Stimulated activated CD4-positive, alpha-beta T cell treated with anti-CD3 and anti-CD28 coated beads, Interleukin-15, amount 100 ng/mL, for 24 hours (primary cell): ENCODE results near the gene FCRL5.
"Not testable (repeated sequence)": the region's sequence is repeated elsewhere in the genome, so short reads cannot be mapped to it uniquely, and the experiment has no call there.

Source experiments
- DNase-seq: peaks from one replicate; pipeline ENCODE4 v3.0.0-alpha.2; 2020

FCRL5 gene

DNA sequence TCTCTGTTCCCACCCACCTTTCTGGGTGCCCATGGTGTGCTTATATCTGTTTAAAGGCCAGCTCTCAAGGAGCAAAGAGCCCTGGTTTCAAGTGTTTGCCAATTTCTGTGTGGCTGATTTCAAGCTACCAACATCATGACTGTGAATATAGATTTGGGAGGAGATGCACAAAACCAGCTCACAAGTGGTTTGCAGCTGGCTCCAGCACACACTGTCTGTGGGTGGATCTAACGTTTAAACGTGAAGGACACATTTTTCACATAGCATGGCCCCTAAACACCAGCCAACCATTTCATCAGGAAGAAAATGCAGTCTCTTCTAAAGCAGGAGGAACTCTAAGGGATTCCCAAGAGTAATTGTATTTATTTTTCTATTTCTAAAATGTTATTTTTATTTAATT, 65.2 kb downstream of the FCRL5 start:
- DNase-seq, result no peak

DNA sequence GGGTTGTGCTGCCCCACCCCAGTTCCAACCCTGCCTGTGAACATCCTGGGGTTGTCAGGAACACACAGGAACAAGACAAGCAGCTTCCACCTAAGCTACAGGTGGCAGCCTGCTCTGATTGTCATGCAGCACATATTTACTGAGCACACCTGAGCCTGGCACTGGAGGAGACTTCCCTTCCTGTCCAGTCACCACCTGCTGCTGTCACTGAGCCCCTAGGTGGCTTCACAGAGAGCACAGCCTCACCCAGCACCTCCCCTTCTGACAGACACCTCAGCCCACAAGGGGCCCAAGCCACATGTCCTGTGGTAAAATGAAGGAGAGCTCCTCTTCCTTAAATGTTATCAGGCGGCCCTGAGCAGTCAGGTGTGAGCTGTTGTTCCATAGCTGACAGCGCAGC, 65.9 kb downstream of the FCRL5 start:
- not testable (repeated sequence) for DNase-seq

DNA sequence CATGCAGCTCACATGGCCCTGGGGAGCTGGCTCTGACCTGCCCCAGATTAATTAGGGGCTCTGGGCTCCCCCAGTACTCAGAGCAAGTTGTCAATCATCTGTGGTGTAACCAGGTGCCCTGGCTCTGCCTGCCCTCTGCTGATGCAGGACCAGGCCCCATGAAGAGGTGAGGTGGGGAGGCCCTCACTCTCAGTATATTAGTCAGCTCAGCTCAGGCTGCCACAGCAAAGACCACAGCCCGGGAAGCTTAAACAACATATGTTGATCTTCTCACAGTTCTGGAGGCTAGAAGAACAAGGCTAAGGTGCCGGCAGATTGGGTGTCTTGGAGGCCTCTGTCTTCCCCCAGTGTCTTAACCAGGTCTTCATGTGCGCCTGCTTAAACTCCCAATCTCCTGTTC, 66.5 kb downstream of the FCRL5 start:
- DNase-seq, result no peak

DNA sequence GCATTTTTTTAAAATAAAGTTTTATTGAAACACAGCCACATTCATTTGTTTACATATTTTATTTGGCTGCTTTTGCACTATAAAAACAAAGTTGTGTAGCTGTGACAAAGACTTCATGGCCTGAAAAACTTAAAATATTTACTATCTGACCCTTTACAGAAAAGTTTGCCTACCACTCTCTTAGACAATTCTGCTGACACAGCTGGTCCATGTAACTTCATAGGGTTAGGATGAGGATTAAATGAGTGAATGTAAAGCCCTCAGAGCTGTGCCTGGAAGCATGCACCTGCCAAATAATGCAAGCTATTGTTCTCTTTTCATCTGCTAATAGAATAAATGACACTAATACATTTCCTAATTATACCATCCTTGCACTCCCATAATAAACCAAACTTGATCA, 67.7 kb downstream of the FCRL5 start:
- DNase-seq, result no peak

DNA sequence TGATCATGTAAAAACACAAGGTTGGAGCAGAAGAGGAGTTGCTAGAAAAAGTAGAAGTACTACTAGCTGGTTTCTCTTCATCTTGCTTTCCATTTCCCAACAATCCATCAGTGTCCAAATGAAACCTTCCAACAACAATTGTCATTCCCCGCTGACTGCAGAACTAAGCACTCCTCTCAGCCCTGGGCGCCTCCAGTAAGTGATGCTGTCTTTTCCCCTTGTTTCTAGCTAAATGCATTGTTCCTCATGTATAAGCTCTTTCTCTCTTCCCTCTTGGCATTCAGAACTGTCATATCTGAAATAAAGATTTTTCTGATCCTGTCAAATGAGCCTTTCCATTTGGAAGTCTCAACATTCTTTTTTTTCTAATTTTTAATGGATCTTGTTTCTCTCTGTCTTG, 68.7 kb downstream of the FCRL5 start:
- DNase-seq, result no peak

DNA sequence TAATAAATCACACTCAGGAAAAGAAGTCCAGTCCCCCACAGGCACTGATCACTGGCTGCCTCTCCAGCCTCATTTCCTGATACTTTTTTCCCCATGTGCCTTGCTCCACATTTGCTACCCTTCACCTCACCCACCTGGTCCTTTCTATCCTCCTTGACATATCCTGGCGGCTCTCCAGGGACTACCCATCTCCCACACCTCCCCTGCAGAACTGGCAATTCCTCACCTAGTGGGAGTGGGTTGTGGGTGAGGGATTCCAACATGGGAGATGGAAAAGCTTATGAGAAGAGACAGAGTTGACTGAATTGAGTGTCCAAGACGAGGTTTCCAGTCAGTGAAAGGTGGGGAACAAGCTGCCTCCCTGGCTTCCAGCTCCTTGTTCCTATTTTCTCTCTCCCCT, 69.6 kb downstream of the FCRL5 start:
- DNase-seq, result no peak

DNA sequence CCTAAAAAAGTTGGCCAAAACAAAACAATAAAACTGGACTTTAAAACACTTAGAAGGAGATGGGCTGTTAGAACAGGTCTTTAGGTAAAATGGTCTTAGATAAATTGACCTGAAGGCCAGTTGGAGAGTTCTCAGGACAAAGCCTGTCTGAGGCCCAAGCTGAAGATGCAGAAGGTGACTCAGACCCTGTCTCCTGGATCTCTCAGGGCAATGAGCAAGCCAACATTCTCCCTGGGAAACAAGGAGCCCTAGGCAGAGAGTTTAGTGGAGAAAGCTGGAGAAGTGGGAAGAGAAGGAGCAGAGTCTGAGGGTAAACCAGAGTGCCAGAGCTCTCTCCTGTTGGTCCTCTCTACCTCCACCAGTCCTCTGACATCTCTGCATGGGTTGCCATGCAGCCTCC, 70.1 kb downstream of the FCRL5 start:
- DNase-seq, result no peak

DNA sequence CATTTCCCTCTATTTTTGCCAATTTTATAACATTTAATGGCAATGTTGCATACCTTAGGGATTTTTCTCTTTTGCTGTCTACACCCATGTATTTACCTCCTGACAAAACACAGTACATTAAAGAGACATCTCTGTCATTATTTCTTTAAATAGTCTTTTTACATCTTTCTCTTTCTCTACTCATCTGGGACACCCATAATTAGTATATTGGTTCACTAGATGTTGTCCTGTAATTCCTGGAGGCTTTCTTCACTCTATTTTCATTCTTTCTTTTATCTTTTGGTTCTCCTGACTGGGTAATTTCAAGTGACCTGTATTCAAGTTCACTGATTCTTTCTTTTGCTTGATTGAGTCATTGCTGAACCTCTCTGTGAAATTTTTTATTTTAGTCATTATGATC, 74.3 kb downstream of the FCRL5 start:
- DNase-seq, result no peak

DNA sequence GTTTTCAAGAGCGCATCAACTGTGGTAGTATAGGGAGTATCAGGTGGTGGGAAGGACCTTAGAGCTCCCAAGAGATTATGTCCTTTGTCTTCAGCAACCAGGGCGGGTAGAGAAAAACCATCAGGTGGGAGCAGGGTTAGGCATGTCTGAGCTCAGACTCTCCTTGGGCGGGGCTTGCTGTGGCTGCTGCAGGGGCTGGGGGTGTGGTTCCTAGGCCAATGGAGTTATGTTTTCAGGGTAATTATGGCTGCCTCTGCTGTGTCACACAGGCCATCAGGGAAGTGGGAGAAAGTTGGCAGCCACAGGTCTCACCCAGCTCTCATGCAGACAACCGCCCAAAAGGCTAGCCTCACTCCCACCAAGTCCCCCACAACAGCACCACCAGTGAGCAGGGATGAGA, 74.9 kb downstream of the FCRL5 start:
- no peak for DNase-seq

DNA sequence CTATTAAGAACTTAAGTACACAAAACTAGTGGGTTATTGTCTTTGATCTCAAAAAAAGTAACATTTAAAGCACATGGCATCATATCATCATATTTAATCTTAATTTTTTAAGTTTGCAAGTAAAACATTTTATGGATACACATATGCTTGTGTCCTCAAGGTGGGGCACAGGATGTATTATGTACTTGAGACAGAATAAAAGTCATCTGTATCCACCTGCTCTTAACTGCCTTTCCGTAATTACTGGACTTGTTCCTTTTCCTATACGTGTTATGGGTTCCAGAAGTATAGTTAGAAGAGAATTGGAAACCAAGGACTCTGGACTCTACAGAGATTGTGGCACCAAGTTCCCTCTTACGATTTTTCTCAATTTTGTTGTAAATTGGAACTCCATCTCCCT, 79.4 kb downstream of the FCRL5 start:
- DNase-seq, result no peak

DNA sequence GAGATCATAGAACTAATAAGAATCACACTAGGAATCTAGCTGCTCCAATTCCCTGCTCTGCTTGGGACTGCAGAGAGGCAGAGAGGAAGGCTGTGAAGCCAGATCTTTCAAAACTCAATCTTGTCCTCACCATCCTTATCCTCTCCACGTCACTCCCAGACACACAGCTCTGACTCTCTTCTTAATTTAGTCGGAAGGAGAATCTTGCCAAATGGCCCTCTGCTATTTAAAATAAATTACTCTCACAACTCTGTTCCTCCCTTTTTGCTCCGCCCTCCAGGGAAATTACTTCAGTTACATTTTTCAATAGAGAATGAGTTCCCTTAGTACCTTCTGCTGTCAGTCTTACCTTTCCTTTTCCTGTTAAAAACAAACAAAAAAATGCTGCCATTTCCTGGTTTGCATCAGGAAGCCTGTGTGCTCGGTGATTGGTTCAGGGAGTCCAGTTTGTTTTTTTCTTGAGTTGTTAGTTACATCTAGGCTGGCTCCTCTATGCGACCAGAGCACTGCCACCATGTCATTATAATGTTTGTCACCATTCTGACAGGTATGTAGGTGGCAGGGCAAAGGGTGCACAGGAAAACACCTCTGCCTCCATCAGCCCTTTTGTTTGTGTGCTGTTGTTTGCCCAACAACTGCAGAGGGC, 80.1 kb downstream of the FCRL5 start:
- no peak for DNase-seq

DNA sequence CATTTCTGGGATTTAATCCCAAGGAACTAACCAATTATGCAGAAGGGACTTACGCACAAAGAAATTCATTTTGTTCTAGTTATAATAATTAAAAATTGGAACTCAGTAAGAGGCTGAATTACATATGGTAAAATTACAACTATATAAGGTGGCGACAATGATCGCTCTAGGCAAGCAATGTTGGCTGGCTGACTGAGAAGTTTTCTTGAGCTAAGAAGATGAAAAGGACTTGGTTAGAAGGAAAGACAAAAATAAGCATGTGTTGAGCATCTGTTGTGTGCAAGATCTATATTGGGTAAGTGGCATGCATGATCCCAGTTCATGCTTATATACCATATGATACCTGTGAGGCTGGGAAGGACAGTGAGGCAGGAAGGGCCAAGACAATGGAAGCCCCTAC, 80.8 kb downstream of the FCRL5 start:
- no peak for DNase-seq

DNA sequence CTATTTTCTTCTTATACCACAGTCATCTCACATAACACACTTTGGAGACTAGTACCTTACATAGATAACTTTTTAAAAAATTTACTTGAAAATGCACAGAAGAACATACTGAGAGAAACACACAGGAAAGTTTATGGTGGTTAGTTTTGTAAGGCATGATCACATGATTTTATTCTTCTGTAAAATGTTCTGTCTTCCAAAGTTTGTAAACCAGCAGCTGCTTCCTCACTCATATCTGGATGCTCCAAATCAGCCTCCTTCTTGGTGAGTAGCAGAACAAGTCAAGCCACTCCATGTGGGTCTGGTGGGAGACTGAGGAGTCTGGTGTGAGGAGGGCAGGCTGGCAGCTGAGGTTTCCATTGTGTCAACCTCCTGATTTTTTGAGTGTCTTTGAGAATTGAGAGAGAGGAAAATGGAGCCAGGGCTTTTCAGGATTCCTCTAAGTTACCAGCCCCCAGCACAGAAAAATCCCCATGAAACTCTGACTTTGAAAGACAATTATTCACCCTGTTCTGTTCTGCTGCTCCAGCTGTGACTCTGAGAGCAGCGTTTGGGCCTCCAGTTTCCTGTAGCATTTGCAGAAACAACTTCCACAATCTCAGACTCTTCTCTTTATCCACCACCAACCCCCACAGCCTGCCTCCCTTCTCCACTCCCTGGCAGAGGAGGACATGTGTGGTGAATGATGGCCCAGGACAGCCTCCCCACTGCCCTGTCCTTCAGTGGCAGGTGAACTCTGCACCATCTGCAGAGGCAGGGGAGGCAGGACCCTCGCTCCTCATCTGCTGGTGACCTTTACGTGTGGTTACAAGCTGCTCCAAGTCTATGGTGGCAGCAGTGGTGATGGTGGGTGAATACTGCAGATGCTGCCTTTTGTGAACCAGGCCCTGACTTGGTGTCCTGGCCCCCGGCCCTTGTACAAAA, 82.3 kb downstream of the FCRL5 start:
- DNase-seq, result no peak

DNA sequence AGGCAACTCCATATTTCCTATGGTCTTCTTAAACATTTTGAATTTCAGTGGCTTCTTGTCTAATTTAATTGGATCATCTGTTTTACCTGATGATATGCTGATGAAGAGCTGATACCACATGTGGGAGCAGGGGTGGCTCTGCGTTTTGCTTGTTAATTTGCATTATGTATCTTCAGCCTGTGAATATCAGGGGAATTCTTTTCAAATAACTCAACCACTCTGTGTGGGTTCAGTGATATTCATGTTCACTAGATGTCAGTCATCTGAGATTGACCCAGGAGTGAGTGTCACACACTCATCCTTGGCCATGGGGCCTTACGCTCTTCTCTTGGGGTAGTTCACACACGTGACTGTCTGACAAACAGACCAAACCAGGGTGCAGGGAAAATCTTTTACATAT, 83.0 kb downstream of the FCRL5 start:
- no peak for DNase-seq

DNA sequence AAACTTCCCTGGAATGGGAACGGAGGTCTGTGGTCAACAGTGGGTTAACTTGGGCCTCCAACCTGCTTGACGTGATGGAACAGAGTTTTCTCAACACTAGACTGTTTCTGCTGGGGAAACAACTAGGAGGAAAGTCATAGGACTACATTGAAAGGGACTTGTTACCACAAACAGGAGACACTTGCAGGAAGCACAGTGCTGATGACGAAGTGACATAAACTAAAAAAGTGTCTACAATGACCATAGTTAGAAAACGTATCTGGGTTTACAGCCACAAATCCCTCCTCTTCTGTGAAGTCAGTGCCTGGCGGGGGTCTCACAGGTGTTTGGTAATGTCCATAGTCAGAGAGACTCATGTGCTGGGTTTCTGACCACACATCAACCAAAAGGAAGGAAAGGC, 86.3 kb downstream of the FCRL5 start:
- DNase-seq, result no peak
